ENCODE data around the gene DESI1.

Gene DESI1

DNA sequence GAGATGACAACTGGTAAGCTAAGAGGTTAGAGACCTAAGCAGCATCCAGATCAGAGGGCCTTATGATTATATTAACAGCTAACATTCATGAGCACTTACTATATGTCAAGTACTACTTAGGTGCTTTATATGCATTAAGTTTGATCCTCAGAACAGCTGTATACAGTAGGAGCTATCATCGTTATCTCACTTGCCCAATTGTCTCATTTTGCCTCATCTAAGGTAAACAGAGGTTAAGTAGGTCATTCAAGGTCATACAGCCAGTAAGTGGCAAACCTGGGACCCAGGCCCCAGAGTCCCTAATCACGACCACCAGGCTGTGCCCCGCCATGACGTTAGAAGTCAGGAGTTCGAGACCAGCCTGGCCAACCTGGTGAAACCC lies 72.0 kb downstream of the DESI1 start:
- TF ChIP-seq POLR2A (IDR thresholded peaks at IDR 0.05; ENCODE audit: low read depth, low read length) = no peak
- FAIRE-seq (no peak), DNase-seq (ENCODE audit: insufficient read length, low spot score) (no peak)
